HG02981 (cell line): ENCODE data around the gene TXNIP.

Experiments used
- ATAC-seq: cut with Tn5 transposase; IDR thresholded peaks from one replicate; pipeline ENCODE4 v1.9.1; 2021; ENCODE audit warnings: mild to moderate bottlenecking, moderate library complexity; ENCODE audit not compliant: unreplicated experiment

TXNIP gene

DNA sequence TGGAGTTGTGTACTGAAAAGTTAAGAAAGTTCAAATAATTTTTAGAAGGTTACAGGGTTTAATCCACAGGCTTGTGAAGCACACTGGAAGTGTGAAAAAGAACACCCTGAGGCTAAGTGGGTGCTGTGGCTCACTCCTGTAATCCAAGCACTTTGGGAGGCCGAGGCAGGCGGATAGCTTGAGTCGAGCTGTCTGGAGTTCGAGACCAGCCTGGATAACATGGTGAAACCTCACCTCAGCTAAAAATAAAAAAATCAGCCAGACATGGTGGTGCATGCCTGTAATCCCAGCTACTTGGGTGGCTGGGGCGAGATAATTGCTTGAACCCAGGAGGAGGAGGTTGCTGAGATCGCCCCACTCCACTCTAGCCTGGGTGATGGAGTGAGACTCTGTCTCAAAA, 9.8 kb downstream of the TXNIP start:
- no peak for ATAC-seq

DNA sequence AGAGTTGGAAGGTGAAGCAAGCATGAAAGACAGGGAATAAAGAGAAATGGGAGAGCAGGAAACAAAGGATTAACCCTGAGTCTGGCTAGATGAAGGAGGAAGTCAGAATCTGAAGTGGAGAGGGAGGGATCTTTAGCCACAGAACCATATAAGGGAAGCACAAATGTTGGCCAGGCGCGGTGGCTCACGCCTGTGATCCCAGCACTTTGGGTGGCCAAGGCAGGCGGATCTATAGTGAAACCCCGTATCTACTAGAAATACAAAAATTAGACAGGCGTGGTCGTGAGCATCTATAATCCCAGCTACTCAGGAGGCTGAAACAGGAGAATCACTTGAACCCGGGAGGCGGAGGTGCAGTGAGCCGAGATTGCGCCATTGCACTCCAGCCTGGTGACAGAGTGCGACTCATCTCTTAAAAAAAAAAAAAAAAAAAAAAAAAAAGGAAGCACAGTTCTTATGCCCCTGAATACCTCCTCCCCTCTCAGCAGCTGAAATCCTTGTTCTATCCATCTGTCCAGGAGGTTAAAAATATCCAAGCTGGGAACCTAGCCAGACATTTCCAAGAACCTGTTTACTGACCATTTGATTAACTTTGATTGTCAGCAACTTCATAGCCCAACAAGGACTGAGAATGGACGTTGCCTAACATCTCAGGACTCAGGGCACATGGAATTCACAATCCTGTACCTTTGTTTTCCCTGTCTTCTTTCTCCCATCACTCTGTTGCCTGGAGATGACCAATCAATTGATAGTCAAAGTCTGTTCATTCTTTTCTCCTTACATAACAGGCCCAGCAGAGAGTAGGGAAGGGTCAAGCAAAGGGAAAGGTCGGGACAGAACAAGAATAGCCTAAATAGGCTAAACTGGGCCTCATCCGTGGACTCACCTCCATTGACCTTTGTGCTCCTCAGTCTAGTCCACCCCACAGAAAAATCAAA, 10.6 kb downstream of the TXNIP start:
- no peak for ATAC-seq

DNA sequence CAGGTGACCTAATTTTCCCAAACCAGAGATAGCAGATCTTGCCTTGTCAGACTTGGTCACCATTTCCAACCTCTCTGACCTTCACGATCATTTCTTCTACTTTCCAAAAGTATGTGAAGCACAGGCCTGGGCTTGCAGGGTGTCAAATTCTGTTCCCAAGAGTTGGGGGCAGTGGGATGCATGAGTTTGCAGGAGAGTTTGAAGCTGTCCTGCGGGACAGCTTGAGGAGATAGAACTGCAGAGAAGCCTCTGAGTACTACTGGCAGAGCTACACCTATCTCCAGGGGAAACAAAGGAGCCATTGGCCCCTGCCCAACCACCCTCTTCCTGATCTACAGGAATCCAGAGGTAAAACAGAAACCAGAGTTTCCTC, 11.3 kb downstream of the TXNIP start:
- no peak for ATAC-seq

DNA sequence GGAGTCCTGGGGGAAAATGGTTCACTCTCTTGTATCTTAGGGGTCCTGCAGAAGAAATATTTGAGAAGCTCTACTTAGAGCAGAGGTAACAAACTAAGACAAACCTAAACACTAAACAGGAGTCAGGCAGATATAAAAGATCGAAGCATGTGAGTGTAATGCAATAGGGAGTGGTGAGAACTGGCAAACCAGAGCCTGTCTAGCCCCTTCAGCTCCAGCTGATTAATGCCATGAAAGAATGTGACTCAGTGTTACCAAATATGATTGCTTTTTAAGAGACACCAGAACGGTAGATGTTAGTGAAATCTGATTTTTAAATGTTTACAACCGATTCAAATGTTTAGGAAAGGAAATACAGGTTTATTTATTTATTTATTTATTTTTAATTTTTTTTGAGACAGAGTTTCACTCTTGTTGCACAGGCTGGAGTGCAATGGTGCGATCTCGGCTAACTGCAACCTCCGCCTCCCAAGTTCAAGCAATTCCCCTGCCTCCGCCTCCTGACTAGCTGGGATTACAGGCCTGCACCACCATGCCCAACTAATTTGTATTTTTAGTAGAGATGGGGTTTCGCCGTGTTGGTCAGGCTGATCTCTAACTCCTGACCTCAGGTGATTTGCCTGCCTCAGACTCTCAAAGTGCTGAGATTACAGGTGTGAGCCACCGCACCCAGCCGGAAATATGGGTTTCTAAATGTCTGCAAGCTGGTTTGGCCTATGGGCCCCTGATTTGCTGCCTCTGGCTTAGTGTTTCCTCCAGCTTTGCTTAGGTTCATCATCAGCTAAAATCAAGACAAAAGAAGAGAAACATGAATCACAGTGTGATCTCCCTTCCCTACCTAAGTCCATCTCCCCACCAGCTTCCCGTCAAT, 12.2 kb downstream of the TXNIP start:
- no peak for ATAC-seq

GRCh38 chr1:145983206-145983675, 13.1 kb downstream of the TXNIP start:
- no peak for ATAC-seq

DNA sequence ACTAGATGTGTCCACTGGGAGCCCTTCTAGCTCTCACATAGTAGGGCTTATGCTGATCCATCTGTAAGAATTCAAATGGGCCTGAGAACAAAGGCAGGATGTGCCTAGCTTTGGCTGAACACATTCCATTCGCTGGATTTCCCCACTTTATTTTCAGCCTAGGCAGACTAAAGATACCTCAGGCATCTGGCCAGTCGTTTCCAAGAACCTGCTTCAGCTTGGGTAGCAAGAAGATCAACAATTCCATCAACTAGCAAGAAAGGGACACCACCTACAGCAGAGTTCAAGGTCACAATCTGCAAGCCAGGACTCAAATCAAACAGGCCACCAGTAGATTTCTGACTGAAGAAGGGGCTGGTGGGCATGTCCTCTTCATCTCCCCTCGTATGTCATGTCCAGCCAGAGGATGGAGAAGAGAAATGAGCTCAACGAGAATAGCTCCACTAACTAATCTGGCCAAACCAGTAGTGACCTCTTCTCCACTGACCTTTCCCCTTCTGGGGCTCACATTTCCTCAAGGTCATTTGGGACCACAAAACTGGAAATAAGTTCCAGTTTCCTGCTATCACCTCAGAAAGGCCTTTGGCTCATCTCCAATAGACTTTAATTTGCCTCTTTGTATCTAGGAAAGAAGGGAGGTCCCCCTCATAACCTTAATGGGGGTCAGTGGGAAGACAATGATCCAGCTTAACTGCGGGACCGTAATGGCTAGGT, 14.2 kb downstream of the TXNIP start:
- no peak for ATAC-seq

GRCh38 chr1:145980457-145980994, 15.9 kb downstream of the TXNIP start:
- no peak for ATAC-seq

GRCh38 chr1:145979746-145980456, 16.5 kb downstream of the TXNIP start:
- peak; percentile 16 for ATAC-seq

- peak; percentile 91 for ATAC-seq
Observed at GRCh38 chr1:145978854-145979745, 17.3 kb downstream of the TXNIP start.

DNA sequence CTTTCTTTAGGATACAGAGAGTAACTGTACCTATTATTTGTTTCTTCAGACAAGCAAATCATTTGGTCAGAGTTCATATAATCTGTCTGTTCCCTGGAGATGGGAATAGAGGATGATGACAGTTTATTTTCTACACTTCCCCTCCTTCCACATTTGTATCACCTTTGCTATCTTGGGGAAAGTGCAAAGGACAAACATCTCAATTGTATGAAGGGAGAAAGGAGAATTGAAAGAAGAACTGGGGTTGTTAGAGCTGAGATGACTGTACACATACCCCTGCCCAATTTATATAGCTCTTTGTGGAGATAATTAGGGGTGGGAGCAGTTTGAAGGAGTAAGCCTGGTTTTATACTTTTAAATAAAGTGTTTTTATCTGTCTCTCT, 17.9 kb downstream of the TXNIP start:
- no peak for ATAC-seq

DNA sequence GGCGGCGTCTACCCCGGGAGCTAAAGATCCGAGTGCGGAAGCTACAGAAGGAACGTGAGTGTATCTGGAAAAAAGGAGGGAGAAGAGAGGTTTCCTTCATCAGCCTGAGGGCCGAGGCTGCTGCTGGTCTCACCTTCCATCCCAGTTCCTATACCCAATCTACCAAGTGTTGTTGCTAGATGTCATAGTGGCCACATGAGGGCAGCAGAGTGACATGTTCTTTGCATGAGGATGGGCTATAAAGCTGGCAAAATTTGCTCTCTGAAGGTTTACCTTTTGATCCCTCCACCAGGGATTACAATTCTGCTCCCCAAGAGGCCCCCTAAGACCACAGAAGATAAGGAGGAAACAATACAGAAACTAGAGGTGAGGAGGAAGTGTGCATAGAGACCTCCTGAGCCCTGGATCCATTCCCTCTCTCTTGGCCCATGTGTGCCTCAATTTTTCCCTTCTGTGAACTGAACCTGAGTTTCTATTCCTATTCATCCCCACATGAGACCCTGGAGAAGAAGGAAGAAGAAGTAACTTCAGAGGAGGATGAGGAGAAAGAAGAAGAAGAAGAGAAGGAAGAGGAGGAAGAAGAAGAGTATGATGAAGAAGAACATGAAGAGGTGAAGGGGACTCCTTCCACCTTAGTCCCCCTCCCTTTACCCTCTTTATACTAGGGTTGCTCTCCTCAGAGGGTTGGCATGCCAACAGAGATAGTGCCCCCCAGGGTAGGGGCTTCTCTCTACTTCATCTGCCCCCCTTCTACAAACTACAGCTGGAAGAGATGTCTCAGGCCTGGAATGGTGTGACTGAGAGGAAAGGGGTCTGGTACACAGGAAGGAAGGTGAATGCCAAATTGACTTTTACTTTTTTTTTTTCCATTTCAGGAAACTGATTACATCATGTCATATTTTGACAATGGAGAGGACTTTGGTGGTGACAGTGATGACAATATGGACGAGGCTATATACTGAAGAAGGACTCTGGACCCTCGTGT, 18.6 kb downstream of the TXNIP start:
- ATAC-seq: no peak

DNA sequence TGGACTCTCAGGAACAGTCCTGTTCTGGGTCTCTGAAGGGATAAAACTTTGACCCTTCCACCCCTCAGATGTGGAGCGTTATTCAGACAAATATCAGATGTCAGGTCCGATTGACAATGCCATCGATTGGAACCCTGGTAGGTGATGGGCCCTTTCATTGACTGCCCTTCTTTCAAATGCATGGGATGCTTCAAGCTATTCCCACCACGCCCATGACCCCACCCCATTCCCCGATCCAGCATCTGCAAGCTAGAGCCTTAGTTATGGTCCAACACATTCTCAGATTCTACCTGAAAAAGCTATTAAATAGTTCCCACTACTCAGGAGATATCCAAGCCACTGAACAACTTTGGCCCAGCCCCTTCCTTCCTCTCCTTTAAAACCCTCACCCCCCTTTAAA, 19.4 kb downstream of the TXNIP start:
- no peak for ATAC-seq

GRCh38 chr1:145975216-145975615, 21.2 kb downstream of the TXNIP start:
- no peak for ATAC-seq

DNA sequence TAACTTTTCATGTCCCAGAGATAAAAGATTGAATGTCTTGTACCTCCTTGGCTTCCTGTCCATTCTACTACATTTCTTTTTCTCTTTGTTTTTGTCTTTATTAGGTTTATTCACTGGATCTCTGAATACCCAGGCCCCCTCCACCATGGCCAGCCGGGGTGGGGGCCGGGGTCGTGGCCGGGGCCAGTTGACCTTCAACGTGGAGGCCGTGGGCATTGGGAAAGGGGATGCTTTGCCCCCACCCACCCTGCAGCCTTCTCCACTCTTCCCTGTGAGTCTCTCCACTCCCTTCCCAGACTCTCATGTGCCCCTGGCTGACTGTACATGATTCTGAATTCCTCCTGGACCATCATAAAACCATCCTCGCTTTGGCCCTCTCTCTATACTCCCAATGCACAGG, 21.7 kb downstream of the TXNIP start:
- no peak for ATAC-seq

- no peak for ATAC-seq
Observed at GRCh38 chr1:145972580-145972979, 23.8 kb downstream of the TXNIP start.

DNA sequence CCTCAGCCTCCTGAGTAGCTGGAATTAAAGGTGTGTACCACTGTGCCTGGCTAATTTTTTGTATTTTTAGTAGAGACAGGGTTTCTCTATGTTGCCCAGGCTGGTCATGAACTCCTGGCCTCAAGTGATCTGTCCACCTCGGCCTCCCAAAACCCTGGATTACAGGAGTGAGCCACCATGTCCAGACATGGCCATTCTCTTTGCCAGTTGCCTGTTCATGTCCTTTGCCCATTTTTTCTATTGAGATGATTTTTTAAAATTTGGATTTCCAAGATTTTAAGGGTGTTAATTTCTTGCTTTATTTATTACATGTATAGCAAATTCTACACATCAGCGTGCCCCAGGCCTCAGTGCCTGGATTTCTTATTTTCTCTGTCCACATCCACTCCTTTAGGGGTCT, 29.1 kb downstream of the TXNIP start:
- no peak for ATAC-seq

DNA sequence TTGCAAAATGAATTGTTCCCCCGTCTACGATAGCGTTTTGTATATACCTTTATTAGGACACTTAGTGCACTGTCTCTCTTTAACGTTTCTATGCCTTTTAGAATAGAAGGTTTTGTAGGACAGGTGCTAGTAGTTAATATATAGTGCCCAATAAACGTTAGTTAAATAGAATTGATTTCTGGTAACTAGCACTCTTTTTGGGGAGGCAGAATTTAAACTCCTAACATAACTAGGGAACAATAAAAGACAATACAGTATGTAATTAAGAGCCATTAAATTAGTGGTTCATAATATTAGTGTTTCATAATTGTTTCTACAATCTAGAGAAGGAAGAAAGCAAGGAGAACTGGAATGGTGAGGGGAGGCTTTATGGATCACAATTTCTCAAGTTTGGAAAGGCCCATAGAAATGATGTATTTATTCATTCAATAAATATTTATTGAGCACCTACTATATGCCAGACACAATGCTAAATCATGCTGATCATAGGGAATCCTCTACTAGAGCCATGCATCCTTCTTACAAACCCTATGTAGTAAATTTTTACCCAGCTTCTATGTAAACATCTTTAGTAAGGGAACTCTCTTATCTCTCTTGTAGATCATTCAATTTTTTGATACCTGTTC, 31.1 kb downstream of the TXNIP start:
- no peak for ATAC-seq
